ENCODE data around the gene SPATA2L.

DNA sequence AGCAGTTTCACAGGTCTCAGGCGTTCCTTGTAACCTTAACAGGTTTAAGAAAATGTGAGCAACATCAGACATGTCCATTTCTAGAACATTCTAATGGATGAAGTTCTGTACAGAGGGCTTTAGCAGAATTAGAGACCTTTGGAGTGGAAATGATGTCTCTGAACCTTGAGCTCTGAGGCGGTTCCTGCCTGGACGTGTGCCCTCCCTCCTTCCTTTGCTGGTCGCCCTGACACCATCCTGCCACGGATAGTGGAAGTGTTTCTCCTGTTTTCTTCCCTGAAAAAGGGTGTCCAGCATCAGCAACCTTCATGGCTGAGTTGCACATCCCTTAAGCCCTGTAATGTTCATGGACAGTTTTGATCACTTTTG is 32.7 kb downstream of the SPATA2L start:
- TF ChIP-seq CTCF (IDR thresholded peaks at IDR 0.05) (no peak), EP300 (IDR thresholded peaks at IDR 0.05) (no peak)

Data from stomach (tissue), 4 donors.